Measurements from ENCODE around the gene BACE1-AS. TPM values are rescaled to one million over a fixed set of nuclear protein-coding genes. Genes with fewer than 3 reads are reported as not detected.
"Not testable (repeated sequence)": the region's sequence is repeated elsewhere in the genome, so short reads cannot be mapped to it uniquely, and the experiment has no call there.

BACE1-AS gene
- total RNA-seq, 1 experiment from 2014 or later, result 10.8 TPM

DNA sequence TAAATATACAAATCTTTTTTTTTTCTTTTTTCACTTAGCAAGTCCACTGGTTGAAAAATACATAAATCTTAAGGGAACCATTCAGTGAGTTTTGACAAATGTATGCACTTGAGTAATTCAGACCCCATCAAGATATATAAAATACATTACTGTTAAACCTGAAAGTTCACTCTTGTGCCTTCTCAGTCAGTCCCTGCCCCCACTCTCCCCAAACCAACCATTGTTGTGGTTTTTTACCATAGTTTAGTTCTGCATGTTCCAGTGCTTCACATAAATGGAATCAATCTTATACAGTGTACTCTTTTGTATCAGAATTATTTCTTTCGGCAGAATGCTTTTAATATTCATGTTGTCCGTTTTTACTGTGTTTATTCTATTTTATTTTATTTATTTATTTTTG lies 32.6 kb upstream of the BACE1-AS start:
- BruUV-seq (replicated peaks), result no TSS peak
- no peaks in the 10 kb centered on the region for H3K27me3 ChIP-seq (ENCODE audit: control insufficient read depth, insufficient read depth, low read length)

DNA sequence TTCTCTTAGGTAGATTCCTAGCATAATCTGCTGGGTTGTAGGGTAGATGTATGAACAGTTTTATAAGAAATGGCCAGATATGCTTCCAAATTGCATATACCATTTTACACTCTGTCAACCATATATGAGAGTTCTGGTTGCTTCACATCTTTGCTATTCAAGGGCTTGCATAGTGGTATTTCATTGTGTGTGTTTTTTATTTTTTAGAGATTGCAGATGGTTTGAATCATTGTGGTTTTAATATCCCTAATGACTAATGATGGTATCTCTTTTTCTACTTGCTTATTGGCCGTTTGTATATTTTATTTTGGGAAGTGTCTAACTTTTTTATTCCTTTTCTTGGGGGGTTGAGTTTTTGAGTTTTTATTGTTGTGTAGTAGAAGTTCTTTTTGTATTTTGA lies 31.7 kb upstream of the BACE1-AS start:
- CTCF ChIA-PET, result no interaction called here
- Histone ChIP-seq H3K4me1 (ENCODE audit: control insufficient read depth, insufficient read depth, low read length) (no peaks in the 10 kb centered on the region), H3K27ac (ENCODE audit: low read length) (no peak overlapping the region), H3K9me3 (ENCODE audit: control insufficient read depth, insufficient read depth, low read depth, low read length) (no peaks in the 10 kb centered on the region), H3K36me3 (ENCODE audit: control insufficient read depth, insufficient read depth, low read length) (no peaks in the 10 kb centered on the region), H3K4me3 (ENCODE audit: low read depth in 2 of 2, low read length in 2 of 2) (no peak overlapping the region), H3K27me3 (ENCODE audit: control insufficient read depth, insufficient read depth, low read length) (no peaks in the 10 kb centered on the region)
- no peak for ATAC-seq
- BruUV-seq (replicated peaks), result no TSS peak
- in situ Hi-C loops (cut with HindIII; ENCODE audit: low pct_unique_long_range_greater_than_20kb, low sequenced_read_pairs), result no loop called here
- intact Hi-C loops (cut with micrococcal nuclease; ENCODE audit: unreplicated experiment), result no loop called here
- no peak for DNase-seq (ENCODE audit: low read depth, low spot score)
- TF ChIP-seq, protein P1, sequence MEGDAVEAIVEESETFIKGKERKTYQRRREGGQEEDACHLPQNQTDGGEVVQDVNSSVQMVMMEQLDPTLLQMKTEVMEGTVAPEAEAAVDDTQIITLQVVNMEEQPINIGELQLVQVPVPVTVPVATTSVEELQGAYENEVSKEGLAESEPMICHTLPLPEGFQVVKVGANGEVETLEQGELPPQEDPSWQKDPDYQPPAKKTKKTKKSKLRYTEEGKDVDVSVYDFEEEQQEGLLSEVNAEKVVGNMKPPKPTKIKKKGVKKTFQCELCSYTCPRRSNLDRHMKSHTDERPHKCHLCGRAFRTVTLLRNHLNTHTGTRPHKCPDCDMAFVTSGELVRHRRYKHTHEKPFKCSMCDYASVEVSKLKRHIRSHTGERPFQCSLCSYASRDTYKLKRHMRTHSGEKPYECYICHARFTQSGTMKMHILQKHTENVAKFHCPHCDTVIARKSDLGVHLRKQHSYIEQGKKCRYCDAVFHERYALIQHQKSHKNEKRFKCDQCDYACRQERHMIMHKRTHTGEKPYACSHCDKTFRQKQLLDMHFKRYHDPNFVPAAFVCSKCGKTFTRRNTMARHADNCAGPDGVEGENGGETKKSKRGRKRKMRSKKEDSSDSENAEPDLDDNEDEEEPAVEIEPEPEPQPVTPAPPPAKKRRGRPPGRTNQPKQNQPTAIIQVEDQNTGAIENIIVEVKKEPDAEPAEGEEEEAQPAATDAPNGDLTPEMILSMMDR (IDR thresholded peaks at IDR 0.05), result no peak
- no peak for TF ChIP-seq SIN3A (IDR thresholded peaks at IDR 0.05; ENCODE audit: borderline replicate concordance, insufficient read depth, low read depth, low read length)
- TF ChIP-seq, protein P2, sequence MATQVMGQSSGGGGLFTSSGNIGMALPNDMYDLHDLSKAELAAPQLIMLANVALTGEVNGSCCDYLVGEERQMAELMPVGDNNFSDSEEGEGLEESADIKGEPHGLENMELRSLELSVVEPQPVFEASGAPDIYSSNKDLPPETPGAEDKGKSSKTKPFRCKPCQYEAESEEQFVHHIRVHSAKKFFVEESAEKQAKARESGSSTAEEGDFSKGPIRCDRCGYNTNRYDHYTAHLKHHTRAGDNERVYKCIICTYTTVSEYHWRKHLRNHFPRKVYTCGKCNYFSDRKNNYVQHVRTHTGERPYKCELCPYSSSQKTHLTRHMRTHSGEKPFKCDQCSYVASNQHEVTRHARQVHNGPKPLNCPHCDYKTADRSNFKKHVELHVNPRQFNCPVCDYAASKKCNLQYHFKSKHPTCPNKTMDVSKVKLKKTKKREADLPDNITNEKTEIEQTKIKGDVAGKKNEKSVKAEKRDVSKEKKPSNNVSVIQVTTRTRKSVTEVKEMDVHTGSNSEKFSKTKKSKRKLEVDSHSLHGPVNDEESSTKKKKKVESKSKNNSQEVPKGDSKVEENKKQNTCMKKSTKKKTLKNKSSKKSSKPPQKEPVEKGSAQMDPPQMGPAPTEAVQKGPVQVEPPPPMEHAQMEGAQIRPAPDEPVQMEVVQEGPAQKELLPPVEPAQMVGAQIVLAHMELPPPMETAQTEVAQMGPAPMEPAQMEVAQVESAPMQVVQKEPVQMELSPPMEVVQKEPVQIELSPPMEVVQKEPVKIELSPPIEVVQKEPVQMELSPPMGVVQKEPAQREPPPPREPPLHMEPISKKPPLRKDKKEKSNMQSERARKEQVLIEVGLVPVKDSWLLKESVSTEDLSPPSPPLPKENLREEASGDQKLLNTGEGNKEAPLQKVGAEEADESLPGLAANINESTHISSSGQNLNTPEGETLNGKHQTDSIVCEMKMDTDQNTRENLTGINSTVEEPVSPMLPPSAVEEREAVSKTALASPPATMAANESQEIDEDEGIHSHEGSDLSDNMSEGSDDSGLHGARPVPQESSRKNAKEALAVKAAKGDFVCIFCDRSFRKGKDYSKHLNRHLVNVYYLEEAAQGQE (IDR thresholded peaks at IDR 0.05; ENCODE audit: insufficient read depth in 1 of 2, low read depth in 2 of 2, low read length in 1 of 2), result no peak
- TF ChIP-seq TCF7L2 (IDR thresholded peaks at IDR 0.05; ENCODE audit: low read depth, low read length), result no peak
- TF ChIP-seq POLR2AphosphoS5 (IDR thresholded peaks at IDR 0.05; ENCODE audit: low read depth, low read length), result no peak
- POLR2A ChIA-PET, result no interaction called here

More for the DNA sequence above, 32.6 kb upstream of the BACE1-AS start:
- DNase-seq (ENCODE audit: low read depth, low spot score) (no peak), ATAC-seq (no peak)
- POLR2A ChIA-PET, result no interaction called here
- no peak for TF ChIP-seq POLR2AphosphoS5 (IDR thresholded peaks at IDR 0.05; ENCODE audit: low read depth, low read length)
- TF ChIP-seq TCF7L2 (IDR thresholded peaks at IDR 0.05; ENCODE audit: low read depth, low read length), result no peak
- TF ChIP-seq, protein P1 (IDR thresholded peaks at IDR 0.05), result no peak
- TF ChIP-seq SIN3A (IDR thresholded peaks at IDR 0.05; ENCODE audit: borderline replicate concordance, insufficient read depth, low read depth, low read length), result no peak
- TF ChIP-seq, protein P2 (IDR thresholded peaks at IDR 0.05; ENCODE audit: insufficient read depth in 1 of 2, low read depth in 2 of 2, low read length in 1 of 2), result no peak
- Histone ChIP-seq H3K36me3 (ENCODE audit: control insufficient read depth, insufficient read depth, low read length) (no peaks in the 10 kb centered on the region), H3K4me1 (ENCODE audit: control insufficient read depth, insufficient read depth, low read length) (no peaks in the 10 kb centered on the region), H3K4me3 (ENCODE audit: low read depth in 2 of 2, low read length in 2 of 2) (no peak overlapping the region), H3K27ac (ENCODE audit: low read length) (no peak overlapping the region), H3K9me3 (ENCODE audit: control insufficient read depth, insufficient read depth, low read depth, low read length) (no peaks in the 10 kb centered on the region)
- in situ Hi-C loops (cut with HindIII; ENCODE audit: low pct_unique_long_range_greater_than_20kb, low sequenced_read_pairs), result no loop called here
- CTCF ChIA-PET, result no interaction called here
- intact Hi-C loops (cut with micrococcal nuclease; ENCODE audit: unreplicated experiment), result no loop called here

DNA sequence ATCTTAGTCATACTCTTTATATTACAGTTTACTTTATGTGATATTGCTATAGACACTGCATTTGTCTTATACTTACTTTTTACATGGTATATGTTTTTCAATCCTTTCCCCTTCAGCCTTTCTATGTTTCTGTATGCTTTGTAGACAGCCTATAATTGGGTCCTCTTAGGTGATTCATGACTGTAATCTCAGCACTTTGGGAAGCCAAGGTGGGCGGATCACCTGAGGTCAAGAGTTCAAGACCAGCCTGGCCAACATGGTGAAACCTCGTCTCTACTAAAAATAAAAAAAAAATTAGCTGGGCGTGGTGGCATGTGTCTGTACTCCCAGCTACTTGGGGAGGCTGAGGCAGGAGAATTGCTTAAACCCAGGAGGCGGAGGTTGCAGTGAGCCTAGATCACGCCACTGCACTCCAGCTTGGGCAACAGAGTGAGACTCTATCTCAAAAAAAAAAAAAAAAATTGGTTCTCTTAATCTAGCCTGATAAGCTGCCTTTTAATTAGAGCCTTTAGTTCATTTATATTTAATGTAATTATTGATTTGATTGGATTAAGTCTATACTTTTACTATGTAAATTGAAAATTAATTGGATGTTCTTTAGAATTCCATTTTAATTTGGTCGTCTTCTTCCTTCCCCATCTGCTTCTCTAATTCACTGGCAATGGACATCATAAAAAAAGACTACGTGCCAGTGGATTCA lies 26.4 kb upstream of the BACE1-AS start:
- H3K27me3 ChIP-seq (ENCODE audit: control insufficient read depth, insufficient read depth, low read length); in situ Hi-C loops (cut with HindIII; ENCODE audit: low pct_unique_long_range_greater_than_20kb, low sequenced_read_pairs); BruUV-seq (replicated peaks); H3K9me3 ChIP-seq (ENCODE audit: control insufficient read depth, insufficient read depth, low read depth, low read length); intact Hi-C loops (cut with micrococcal nuclease; ENCODE audit: unreplicated experiment); CTCF ChIA-PET; H3K4me3 ChIP-seq (ENCODE audit: low read depth in 2 of 2, low read length in 2 of 2); ATAC-seq; DNase-seq (ENCODE audit: low read depth, low spot score); H3K4me1 ChIP-seq (ENCODE audit: control insufficient read depth, insufficient read depth, low read length); H3K36me3 ChIP-seq (ENCODE audit: control insufficient read depth, insufficient read depth, low read length); H3K27ac ChIP-seq (ENCODE audit: low read length): not testable (repeated sequence)
- POLR2A ChIA-PET, result interaction anchor here (0.7 kb wide), 1 partner anchor 37 kb away, joined by 5 read pairs; no protein-coding TSS in a partner anchor
